Dendritic cell treated with granulocyte-macrophage colony-stimulating factor and Interleukin-4, amounts not matched to agents 40 ng/mL and 50 ng/mL, for 4 days (primary cell): ENCODE results near the gene NPIPB2.
"Not testable (repeated sequence)": the region's sequence is repeated elsewhere in the genome, so short reads cannot be mapped to it uniquely, and the experiment has no call there.

Source experiments
- H3K27ac Mint-ChIP-seq: one replicate; pipeline ENCODE4 v1.8.0; 2022; ENCODE audit warnings: mild to moderate bottlenecking, mixed read lengths
- H3K27me3 Mint-ChIP-seq: one replicate; pipeline ENCODE4 v1.8.0; 2022; ENCODE audit warnings: mild to moderate bottlenecking, mixed read lengths
- H3K36me3 Mint-ChIP-seq: one replicate; pipeline ENCODE4 v1.8.0; 2022; ENCODE audit warnings: low read depth, mixed read lengths
- H3K4me1 Mint-ChIP-seq: one replicate; pipeline ENCODE4 v1.8.0; 2022; ENCODE audit warnings: low read depth, mixed read lengths
- H3K4me3 Mint-ChIP-seq: one replicate; pipeline ENCODE4 v1.8.0; 2022; ENCODE audit warnings: mild to moderate bottlenecking, moderate library complexity, mixed read lengths
- H3K9me3 Mint-ChIP-seq: one replicate; pipeline ENCODE4 v1.8.0; 2022; ENCODE audit warnings: mixed read lengths
- intact Hi-C: fragments of 100-400 bp; cut with micrococcal nuclease; formaldehyde crosslinking; loops from one replicate; pipeline ENCODE4 v1.15.0; 2022

The NPIPB2 gene

DNA sequence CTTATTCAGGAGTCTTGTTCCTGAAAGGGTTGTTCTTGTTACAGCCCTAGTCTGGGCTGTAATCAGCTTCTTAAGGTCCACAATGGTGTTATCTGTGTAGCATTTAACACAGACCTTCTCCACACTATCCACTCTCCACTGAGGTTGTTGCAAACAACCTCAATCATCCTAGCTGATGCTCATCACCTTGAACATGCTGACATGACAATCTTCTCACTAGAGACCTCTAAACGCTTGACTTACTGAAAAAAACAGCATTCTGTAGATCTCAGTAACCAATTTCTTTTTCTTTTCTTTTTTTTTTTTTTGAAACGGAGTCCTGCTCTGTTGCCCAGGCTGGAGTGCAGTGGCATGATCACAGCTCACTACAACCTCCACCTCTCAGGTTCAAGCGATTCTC, 26.7 kb upstream of the NPIPB2 start:
- intact Hi-C loops: no loop called here
- Mint-ChIP-seq H3K4me3 (no peak overlapping the region), H3K9me3 (no peaks in the 10 kb centered on the region), H3K36me3 (peaks cover 26% of the 10 kb centered on the region), H3K27ac (no peak overlapping the region), H3K4me1 (peaks cover 5% of the 10 kb centered on the region), H3K27me3 (no peaks in the 10 kb centered on the region)

DNA sequence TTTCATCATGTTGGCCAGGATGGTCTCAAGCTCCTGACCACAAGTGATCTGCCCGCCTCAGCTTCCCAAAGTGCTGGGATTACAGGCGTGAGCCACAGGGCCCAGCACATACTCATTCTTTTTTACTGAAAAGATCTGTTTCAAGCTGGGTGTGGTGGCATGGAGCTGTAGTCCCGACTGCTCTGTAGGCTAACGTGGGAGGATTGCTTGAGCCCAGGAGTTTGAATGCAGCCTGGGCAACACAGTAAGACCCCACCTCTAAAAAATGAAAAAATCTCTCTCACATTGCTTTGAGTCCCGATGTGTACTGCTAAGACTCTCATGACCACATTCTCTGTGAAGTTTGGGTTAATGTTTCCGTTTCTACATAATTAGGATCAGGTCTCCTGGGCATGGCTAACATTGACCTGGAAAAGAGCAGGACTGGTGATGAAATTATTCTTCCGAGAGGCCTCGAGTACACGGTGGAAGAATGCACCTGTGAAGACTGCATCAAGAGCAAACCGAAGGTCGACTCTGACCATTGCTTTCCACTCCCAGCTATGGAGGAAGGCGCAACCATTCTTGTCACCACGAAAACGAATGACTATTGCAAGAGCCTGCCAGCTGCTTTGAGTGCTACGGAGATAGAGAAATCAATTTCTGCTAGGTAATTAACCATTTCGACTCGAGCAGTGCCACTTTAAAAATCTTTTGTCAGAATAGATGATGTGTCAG, 25.5 kb upstream of the NPIPB2 start:
- H3K27ac Mint-ChIP-seq: no peak overlapping the region
- no peaks in the 10 kb centered on the region for H3K9me3 Mint-ChIP-seq
- peaks cover 13% of the 10 kb centered on the region for H3K36me3 Mint-ChIP-seq
- H3K4me1 Mint-ChIP-seq: peaks cover 5% of the 10 kb centered on the region
- intact Hi-C loops: no loop called here
- H3K4me3 Mint-ChIP-seq: no peak overlapping the region
- H3K27me3 Mint-ChIP-seq: no peaks in the 10 kb centered on the region

DNA sequence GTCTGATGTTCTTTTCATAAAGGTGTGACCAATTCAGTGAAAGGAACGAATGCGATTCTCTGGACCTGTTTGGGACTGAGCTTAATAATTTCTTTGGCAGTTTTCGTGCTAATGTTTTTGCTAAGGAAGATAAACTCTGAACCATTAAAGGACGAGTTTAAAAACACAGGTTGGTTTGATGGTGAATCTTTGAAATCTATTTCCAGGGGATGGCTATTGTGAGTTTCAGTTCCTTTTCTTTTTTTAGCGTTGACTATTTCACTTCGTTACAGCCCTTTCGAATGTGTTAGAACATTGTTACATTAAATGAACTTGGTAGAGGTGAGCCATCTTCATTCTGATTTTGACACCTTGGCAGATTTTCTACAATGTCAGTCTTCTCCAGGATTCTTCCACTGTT, 24.3 kb upstream of the NPIPB2 start:
- intact Hi-C loops: no loop called here
- Mint-ChIP-seq H3K4me1 (peaks cover 5% of the 10 kb centered on the region), H3K27ac (no peak overlapping the region), H3K9me3 (no peaks in the 10 kb centered on the region), H3K4me3 (no peak overlapping the region), H3K36me3 (peaks cover 6% of the 10 kb centered on the region), H3K27me3 (no peaks in the 10 kb centered on the region)

DNA sequence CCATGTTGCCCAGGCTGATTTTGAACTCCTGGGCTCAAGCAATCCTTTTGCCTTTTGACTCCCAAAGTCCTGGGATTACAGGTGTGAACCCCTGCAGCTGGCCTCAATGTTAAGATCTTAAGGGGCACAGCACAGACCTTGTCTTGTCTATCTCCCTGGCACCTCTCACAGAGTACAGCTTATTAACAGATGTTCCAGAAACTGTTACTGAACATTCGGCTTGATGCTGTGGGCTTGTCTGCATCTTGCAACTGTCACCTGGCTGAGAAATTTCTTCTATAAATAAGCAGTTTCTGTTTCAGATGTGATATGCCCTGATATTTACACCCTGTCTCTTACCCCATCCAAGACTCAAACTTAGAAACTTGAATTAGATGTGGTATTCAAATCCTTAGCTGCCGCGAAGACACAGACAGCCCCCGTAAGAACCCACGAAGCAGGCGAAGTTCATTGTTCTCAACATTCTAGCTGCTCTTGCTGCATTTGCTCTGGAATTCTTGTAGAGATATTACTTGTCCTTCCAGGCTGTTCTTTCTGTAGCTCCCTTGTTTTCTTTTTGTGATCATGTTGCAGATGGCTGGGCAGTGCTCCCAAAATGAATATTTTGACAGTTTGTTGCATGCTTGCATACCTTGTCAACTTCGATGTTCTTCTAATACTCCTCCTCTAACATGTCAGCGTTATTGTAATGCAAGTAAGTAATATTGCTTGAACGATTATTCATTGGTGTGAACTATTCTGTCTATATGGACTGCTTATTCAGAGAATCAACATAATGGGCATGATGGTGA, 23.1 kb upstream of the NPIPB2 start, which contains the start of gene TNFRSF17:
Gene TNFRSF17 (plus strand): TSS at position 450 of the 791 bp plus-strand sequence. CDS start 115 bp downstream, at position 565.
- intact Hi-C loops: no loop called here
- no peak within 1 kb of the TSS for H3K4me3 Mint-ChIP-seq

DNA sequence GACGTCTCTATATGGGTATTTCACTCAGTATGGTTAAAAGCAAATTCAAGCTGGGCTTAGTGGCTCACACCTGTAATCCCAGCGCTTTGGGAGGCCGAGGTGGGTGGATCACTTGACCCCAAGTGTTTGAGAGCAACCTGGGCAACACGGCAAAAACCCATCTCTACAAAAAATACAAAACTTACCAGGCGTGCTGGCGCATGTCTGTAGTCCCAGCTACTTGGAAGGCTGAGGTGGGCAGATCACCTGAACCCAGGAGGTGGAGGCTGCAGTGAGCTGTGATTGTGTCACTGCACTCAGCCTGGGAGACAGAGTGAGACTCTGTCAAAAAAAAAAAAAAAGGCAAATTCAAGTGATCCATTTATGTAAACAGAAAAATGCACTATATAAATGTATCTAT, 21.9 kb upstream of the NPIPB2 start:
- no peak overlapping the region for H3K4me3 Mint-ChIP-seq
- no peaks in the 10 kb centered on the region for H3K9me3 Mint-ChIP-seq
- H3K27ac Mint-ChIP-seq: no peak overlapping the region
- H3K27me3 Mint-ChIP-seq: peaks cover 1% of the 10 kb centered on the region
- intact Hi-C loops: no loop called here
- peaks cover 12% of the 10 kb centered on the region for H3K4me1 Mint-ChIP-seq
- H3K36me3 Mint-ChIP-seq: no peaks in the 10 kb centered on the region

More for the DNA sequence above, 23.1 kb upstream of the NPIPB2 start, which contains the start of gene TNFRSF17:
- peaks cover 12% of the 10 kb centered on the region for H3K4me1 Mint-ChIP-seq
- H3K9me3 Mint-ChIP-seq: no peaks in the 10 kb centered on the region
- H3K27me3 Mint-ChIP-seq: peaks cover 1% of the 10 kb centered on the region
- no peak within 1 kb of the TSS for H3K27ac Mint-ChIP-seq
- no peaks in the 10 kb centered on the region for H3K36me3 Mint-ChIP-seq

DNA sequence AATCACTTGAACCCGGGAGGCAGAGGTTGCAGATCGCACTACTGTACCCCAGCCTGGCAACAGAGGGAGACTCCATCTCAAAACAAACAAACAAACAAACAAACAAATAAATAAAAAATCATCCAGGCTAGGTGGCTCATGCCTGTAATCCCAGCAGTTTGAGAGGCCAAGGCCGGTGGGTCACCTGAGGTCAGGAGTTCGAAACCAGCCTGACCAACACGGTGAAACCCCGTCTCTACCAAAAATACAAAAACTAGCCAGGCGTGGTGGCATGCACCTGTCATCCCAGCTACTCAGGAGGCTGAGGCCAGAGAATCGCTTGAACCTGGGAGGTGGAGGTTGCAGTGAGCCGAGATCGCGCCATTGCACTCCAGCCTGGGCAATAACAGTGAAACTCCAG, 21.1 kb upstream of the NPIPB2 start:
- intact Hi-C loops, H3K4me3 Mint-ChIP-seq, H3K27ac Mint-ChIP-seq, H3K36me3 Mint-ChIP-seq, H3K27me3 Mint-ChIP-seq, H3K9me3 Mint-ChIP-seq: not testable (repeated sequence)
- peaks cover 12% of the 10 kb centered on the region for H3K4me1 Mint-ChIP-seq

DNA sequence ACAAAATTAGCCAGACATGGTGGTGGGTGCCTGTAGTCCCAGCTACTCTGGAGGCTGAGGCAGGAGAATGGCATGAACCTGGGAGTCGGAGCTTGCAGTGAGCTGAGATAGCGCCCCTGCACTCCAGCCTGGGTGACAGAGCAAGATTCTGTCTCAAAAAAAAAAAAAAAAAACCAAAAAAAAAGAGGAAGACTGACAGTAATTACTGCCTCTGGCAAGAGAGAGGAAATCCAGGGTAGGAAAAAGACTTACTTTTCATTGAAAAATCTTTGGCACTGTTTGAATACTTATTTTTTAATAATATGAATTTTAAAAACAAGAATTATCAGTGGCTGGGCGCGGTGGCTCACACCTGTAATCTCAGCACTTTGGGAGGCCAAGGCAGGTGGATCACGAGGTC, 20.6 kb upstream of the NPIPB2 start:
- H3K27me3 Mint-ChIP-seq, H3K4me3 Mint-ChIP-seq, intact Hi-C loops, H3K36me3 Mint-ChIP-seq, H3K9me3 Mint-ChIP-seq, H3K27ac Mint-ChIP-seq: not testable (repeated sequence)
- peaks cover 12% of the 10 kb centered on the region for H3K4me1 Mint-ChIP-seq

DNA sequence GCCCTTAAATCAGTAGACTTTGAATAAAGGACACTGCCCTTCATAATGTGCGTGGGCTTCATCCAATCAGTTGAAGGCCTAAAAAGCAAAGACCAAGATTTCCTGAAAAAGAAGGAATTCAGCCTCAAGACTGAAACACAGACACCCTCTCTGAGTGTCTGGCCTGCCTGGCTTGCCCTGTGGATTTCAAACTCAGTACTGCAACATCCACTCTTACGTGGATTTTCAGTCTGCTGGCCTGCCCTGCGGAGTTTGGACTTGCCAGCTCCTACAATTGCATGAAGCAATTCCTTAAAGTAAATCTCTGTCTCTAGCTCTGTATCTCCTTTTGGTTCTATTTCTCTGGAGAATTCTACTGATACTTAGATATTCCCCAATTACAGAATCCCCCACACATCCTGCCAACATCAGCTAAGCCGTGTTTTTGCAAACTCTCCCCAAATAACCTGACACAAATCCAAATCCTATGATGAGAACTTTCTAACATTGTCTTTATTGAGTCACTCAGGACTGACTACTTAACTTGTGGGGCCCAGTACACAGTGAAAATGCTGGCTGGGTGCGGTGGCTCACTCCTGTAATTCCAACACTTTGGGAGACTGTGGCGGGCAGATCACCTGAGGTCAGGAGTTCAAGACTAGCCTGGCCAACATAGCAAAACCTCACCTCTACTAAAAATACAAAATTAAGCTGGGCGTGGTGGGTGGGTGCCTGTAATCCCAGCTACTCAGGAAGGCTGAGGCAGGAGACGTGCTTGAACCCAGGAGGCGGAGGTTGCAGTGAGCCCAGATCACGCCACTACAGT, 15.9 kb upstream of the NPIPB2 start:
- intact Hi-C loops: no loop called here
- peaks cover 2% of the 10 kb centered on the region for H3K27me3 Mint-ChIP-seq
- H3K4me1 Mint-ChIP-seq: peaks cover 8% of the 10 kb centered on the region
- no peak overlapping the region for H3K27ac Mint-ChIP-seq
- H3K9me3 Mint-ChIP-seq: no peaks in the 10 kb centered on the region
- H3K4me3 Mint-ChIP-seq: no peak overlapping the region
- H3K36me3 Mint-ChIP-seq: no peaks in the 10 kb centered on the region

DNA sequence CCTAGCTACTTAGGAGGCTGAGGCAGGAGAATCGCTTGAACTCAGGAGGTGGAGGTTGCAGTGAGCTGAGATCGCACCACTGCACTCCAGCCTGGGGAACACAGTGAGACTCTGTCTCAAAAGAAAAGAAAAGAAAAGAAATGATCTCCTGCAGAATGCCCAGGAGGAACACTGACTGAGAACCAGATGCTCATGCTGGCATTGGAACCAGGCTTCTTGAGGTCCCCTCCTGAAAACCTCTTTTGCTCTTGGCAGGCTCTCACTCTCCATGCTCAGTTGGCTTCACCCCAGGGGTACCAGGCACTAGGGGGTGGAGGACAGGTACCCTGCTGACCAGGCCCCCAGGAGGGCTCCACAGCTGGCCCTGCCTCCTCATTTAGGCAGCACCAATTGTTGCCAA, 14.7 kb upstream of the NPIPB2 start:
- no peak overlapping the region for H3K4me3 Mint-ChIP-seq
- intact Hi-C loops: no loop called here

DNA sequence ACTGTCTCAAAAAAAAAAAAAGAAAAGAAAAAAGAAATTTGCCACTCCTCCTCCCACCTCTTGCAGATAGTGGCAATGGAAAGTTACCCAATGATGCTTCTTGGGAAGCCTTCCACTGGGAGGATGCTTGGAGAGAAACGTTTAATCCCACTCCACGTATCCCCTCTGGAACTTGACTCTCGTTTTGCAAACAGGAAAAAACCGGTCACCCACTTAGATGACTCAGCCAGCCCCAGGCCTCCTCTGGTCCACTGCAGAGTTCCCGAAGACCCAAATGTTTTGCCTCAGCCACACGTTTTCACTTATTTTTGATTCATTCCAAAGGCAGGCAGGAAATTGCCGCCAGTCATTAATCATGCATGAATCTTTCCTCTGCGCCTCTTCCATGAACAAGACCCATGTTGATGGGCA, 13.9 kb upstream of the NPIPB2 start:
- H3K36me3 Mint-ChIP-seq: no peaks in the 10 kb centered on the region
- H3K9me3 Mint-ChIP-seq: no peaks in the 10 kb centered on the region
- intact Hi-C loops: no loop called here
- peaks cover 8% of the 10 kb centered on the region for H3K4me1 Mint-ChIP-seq
- peak overlapping the region; percentile 26 for H3K27ac Mint-ChIP-seq
- no peak overlapping the region for H3K4me3 Mint-ChIP-seq
- peaks cover 1% of the 10 kb centered on the region for H3K27me3 Mint-ChIP-seq

More for the DNA sequence above, 14.7 kb upstream of the NPIPB2 start:
- H3K36me3 Mint-ChIP-seq: no peaks in the 10 kb centered on the region
- H3K9me3 Mint-ChIP-seq: no peaks in the 10 kb centered on the region
- H3K27me3 Mint-ChIP-seq: peaks cover 2% of the 10 kb centered on the region
- peaks cover 8% of the 10 kb centered on the region for H3K4me1 Mint-ChIP-seq
- H3K27ac Mint-ChIP-seq: no peak overlapping the region

DNA sequence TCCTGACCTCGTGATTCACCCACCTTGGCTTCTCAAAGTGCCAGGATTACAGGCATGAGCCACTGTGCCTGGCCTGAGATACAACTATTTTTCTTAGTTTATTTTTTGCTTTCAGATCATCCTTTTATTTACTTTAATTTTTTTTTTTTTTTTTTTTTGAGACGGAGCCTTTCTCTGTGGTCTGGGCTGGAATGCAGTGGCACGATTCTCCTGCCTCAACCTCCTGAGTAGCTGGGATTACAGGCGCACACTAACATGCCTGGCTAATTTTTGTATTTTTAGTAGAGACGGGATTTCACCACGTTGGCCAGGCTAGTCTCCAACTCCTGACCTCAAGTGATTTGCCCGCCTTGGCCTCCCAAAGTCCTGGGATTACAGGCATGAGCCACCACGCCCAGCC, 11.7 kb upstream of the NPIPB2 start:
- H3K4me3 Mint-ChIP-seq, H3K9me3 Mint-ChIP-seq, H3K27ac Mint-ChIP-seq, H3K27me3 Mint-ChIP-seq, H3K36me3 Mint-ChIP-seq, intact Hi-C loops, H3K4me1 Mint-ChIP-seq: not testable (repeated sequence)

DNA sequence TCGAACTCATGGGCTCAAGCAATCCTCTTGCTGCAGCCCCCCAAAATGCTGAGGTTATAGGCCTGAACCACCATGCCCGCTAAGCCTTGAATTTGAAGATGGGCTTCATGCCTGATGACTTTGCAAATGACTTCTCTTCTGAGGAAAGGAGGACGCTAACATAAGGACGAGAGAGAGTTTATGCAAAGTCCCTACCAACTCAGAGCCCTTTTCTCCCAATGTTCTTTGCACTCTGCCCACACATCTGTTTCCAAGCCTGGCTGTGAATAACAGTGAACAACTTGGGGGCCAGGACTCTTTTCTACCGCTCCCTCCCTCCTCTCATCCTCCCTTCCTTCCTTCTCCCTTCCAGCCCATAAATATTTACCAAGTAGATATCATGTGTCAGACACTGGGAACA, 8.5 kb upstream of the NPIPB2 start:
- no peaks in the 10 kb centered on the region for H3K36me3 Mint-ChIP-seq
- intact Hi-C loops: no loop called here
- no peaks in the 10 kb centered on the region for H3K9me3 Mint-ChIP-seq
- H3K27ac Mint-ChIP-seq: no peak overlapping the region
- H3K4me1 Mint-ChIP-seq: no peaks in the 10 kb centered on the region
- H3K4me3 Mint-ChIP-seq: no peak overlapping the region
- H3K27me3 Mint-ChIP-seq: no peaks in the 10 kb centered on the region

DNA sequence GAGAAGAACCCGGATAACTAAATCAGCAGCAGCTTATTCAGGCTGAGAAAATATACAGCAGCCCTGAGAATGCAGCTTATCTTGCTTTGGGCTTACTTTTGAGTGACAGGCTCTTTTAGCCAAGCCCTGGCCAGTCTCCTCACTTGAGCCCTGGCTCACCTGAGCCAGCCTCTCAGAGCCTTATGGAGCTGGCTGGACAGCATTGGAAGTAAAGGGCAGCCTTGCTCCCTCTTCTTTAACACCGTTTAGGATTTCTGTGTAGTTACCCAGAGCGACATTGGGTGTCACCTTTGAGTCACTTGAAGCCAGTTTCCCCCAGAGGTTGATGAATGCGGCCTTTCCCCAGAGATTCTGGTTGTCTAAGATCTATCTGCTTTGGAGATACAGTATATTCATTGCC, 7.7 kb upstream of the NPIPB2 start:
- H3K27me3 Mint-ChIP-seq: no peaks in the 10 kb centered on the region
- H3K27ac Mint-ChIP-seq: no peak overlapping the region
- no peaks in the 10 kb centered on the region for H3K4me1 Mint-ChIP-seq
- no peaks in the 10 kb centered on the region for H3K9me3 Mint-ChIP-seq
- intact Hi-C loops: loop anchor here (1.0 kb wide), 1 partner anchor 118 kb away; no protein-coding TSS in a partner anchor
- H3K36me3 Mint-ChIP-seq: no peaks in the 10 kb centered on the region
- H3K4me3 Mint-ChIP-seq: no peak overlapping the region

DNA sequence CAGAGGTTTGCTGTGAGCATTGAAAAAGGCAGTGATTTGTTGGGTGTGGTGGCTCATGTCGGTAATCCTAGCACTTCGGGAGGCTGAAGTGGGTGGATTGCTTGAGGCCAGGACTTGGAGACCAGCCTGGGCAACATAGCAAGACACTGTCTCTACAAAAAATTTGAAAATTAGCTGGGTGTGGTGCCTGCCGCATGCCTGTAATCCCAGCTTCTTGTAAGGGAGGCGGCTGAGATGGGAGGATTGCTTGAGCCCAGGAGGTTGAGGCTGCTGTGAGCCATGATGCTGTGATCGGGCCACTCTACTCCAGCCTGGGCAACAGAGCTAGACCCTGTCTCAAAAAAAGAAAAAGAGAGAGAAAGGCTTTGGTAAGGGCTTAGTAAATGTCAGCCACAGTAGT, 7.0 kb upstream of the NPIPB2 start:
- H3K36me3 Mint-ChIP-seq: no peaks in the 10 kb centered on the region
- no peak overlapping the region for H3K4me3 Mint-ChIP-seq
- no peaks in the 10 kb centered on the region for H3K9me3 Mint-ChIP-seq
- no peaks in the 10 kb centered on the region for H3K4me1 Mint-ChIP-seq
- intact Hi-C loops: loop anchor here (1.0 kb wide), 1 partner anchor 118 kb away; no protein-coding TSS in a partner anchor
- no peaks in the 10 kb centered on the region for H3K27me3 Mint-ChIP-seq
- H3K27ac Mint-ChIP-seq: no peak overlapping the region
